ENCODE results near the gene DOK5.

The DOK5 gene

GRCh38 chr20:54605319-54605718, 129.9 kb downstream of the DOK5 start:
- Histone ChIP-seq H3K36me3 (ENCODE audit: control insufficient read depth, low read length) (no peaks in the 10 kb centered on the region), H3K4me1 (ENCODE audit: control insufficient read depth, low read length) (no peaks in the 10 kb centered on the region), H4K20me1 (ENCODE audit: control insufficient read depth, insufficient read depth, low read depth, low read length) (no peaks in the 10 kb centered on the region), H3K4me3 (ENCODE audit: low read length) (no peak overlapping the region), H3K27ac (ENCODE audit: low read depth, low read length) (no peak overlapping the region), H3K27me3 (ENCODE audit: control insufficient read depth, low read length) (no peaks in the 10 kb centered on the region), H3K9me3 (ENCODE audit: control insufficient read depth, insufficient read depth, low read length) (no peaks in the 10 kb centered on the region), H3F3A (ENCODE audit: control insufficient read depth, insufficient read depth) (no peaks in the 10 kb centered on the region), H3K9me2 (replicated peaks; ENCODE audit: control insufficient read depth, low read length) (no peaks in the 10 kb centered on the region), H3K4me2 (ENCODE audit: low read length) (no peak overlapping the region), H3K79me2 (ENCODE audit: control insufficient read depth, low read length) (no peaks in the 10 kb centered on the region)
- no peak for TF ChIP-seq CTCF (IDR thresholded peaks at IDR 0.05; ENCODE audit: low read depth, low read length, poor library complexity, severe bottlenecking)
- no peak for TF ChIP-seq EZH2phosphoT487 (IDR thresholded peaks at IDR 0.05; ENCODE audit: borderline replicate concordance, low read length)

DNA sequence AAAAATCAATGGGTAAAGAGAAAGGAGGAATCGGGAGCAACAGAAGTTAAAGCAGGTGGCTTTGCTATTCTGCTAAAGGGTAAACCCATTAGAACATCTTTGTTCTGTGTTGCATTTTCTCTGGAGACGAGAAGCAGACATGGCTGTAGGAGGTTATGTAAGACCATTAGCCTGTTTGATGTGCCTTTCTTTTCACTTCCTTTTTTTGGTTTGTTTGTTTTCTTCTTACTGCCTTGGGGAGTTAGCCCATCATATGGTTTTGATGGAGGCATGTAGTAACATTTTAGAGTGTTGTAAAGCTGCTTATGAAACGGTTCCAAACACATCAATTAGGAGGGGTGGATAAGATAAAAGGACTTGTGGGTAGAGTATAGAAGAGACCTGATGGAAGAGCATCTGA, 131.0 kb downstream of the DOK5 start:
- Histone ChIP-seq H3K9me2 (replicated peaks; ENCODE audit: control insufficient read depth, low read length) (no peaks in the 10 kb centered on the region), H3K36me3 (ENCODE audit: control insufficient read depth, low read length) (no peaks in the 10 kb centered on the region), H3K4me2 (ENCODE audit: low read length) (no peak overlapping the region), H3K9me3 (ENCODE audit: control insufficient read depth, insufficient read depth, low read length) (no peaks in the 10 kb centered on the region), H4K20me1 (ENCODE audit: control insufficient read depth, insufficient read depth, low read depth, low read length) (no peaks in the 10 kb centered on the region), H3K4me1 (ENCODE audit: control insufficient read depth, low read length) (no peaks in the 10 kb centered on the region), H3K79me2 (ENCODE audit: control insufficient read depth, low read length) (no peaks in the 10 kb centered on the region), H3K4me3 (ENCODE audit: low read length) (no peak overlapping the region), H3K27ac (ENCODE audit: low read depth, low read length) (no peak overlapping the region), H3F3A (ENCODE audit: control insufficient read depth, insufficient read depth) (no peaks in the 10 kb centered on the region), H3K27me3 (ENCODE audit: control insufficient read depth, low read length) (no peaks in the 10 kb centered on the region)
- no peak for TF ChIP-seq CTCF (IDR thresholded peaks at IDR 0.05; ENCODE audit: low read depth, low read length, poor library complexity, severe bottlenecking)

GRCh38 chr20:54608039-54608745, 132.8 kb downstream of the DOK5 start:
- Histone ChIP-seq H3K79me2 (ENCODE audit: control insufficient read depth, low read length) (no peaks in the 10 kb centered on the region), H3F3A (ENCODE audit: control insufficient read depth, insufficient read depth) (no peaks in the 10 kb centered on the region), H3K9me2 (replicated peaks; ENCODE audit: control insufficient read depth, low read length) (no peaks in the 10 kb centered on the region), H4K20me1 (ENCODE audit: control insufficient read depth, insufficient read depth, low read depth, low read length) (no peaks in the 10 kb centered on the region), H3K4me1 (ENCODE audit: control insufficient read depth, low read length) (no peaks in the 10 kb centered on the region), H3K9me3 (ENCODE audit: control insufficient read depth, insufficient read depth, low read length) (no peaks in the 10 kb centered on the region), H3K4me3 (ENCODE audit: low read length) (no peak overlapping the region), H3K4me2 (ENCODE audit: low read length) (no peak overlapping the region), H3K36me3 (ENCODE audit: control insufficient read depth, low read length) (no peaks in the 10 kb centered on the region), H3K27ac (ENCODE audit: low read depth, low read length) (no peak overlapping the region), H3K27me3 (ENCODE audit: control insufficient read depth, low read length) (no peaks in the 10 kb centered on the region)
- TF ChIP-seq EZH2phosphoT487 (IDR thresholded peaks at IDR 0.05; ENCODE audit: borderline replicate concordance, low read length), result no peak
- TF ChIP-seq CTCF (IDR thresholded peaks at IDR 0.05; ENCODE audit: low read depth, low read length, poor library complexity, severe bottlenecking), result no peak

Data from DOHH2 (cell line).